DMS153 treated with DMSO at 0.1 percent for 48 hours (cell line): Measurements from ENCODE around the gene EDC3.
A peak's percentile ranks its signal among the peaks of the same experiment; 100 is the strongest.
"Not testable (repeated sequence)": the region's sequence is repeated elsewhere in the genome, so short reads cannot be mapped to it uniquely, and the experiment has no call there.

ENCODE experiments used
- DNase-seq: peaks from one replicate; lab custom pipeline; 2025; ENCODE audit not compliant: unreplicated experiment; lab: John Stamatoyannopoulos, UW

EDC3 gene

GRCh38 chr15:74612677-74613076, 83.1 kb downstream of the EDC3 start:
- no peak for DNase-seq

DNA sequence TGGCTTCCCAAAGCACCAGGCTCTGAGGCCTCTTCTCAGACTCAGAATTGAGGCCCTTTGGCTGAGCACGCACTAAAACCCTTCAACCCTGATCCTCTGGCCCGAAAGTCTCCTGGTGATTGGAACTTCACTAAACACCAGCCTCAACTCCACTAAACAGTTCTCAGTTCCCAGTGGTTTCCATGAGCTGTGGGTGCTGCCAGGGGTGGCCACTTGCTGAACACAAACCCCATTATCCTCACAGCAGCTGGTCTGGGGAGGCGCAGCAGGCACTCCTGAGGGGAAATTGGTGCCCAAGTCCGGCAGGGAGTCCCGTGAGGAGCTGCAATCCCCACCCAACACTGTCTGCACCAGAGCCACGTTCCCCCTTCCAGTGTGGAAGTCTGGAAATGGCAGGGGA, 84.0 kb downstream of the EDC3 start:
- no peak for DNase-seq

- no peak for DNase-seq
These were observed 84.5 kb downstream of the EDC3 start for GRCh38 chr15:74611341-74611740.

- no peak for DNase-seq
These were observed 85.4 kb downstream of the EDC3 start for GRCh38 chr15:74610302-74610951.

- DNase-seq: no peak
These were observed 85.9 kb downstream of the EDC3 start for GRCh38 chr15:74609938-74610301.

DNA sequence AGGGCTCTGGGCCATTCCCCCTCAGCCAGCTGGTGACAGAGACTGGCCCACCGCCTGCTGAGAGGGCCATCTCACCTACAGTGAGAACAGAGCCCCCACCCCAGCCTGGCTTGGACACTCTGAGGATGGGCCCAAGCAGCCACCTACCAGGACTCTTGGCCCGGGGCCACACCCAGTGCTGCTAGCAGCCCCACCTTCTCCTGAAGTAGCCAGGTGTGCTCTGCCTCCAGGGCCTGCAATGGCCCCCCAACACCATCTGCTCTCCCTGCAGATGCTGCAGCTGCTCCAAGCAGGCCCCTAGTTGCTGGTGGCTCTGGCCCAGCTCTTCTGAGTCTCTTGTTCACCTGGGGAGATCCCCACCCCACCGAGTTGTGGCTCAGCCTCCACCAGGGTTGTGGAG, 87.0 kb downstream of the EDC3 start:
- DNase-seq: no peak

- DNase-seq: no peak
These were observed 90.1 kb downstream of the EDC3 start for GRCh38 chr15:74605795-74606150.

DNA sequence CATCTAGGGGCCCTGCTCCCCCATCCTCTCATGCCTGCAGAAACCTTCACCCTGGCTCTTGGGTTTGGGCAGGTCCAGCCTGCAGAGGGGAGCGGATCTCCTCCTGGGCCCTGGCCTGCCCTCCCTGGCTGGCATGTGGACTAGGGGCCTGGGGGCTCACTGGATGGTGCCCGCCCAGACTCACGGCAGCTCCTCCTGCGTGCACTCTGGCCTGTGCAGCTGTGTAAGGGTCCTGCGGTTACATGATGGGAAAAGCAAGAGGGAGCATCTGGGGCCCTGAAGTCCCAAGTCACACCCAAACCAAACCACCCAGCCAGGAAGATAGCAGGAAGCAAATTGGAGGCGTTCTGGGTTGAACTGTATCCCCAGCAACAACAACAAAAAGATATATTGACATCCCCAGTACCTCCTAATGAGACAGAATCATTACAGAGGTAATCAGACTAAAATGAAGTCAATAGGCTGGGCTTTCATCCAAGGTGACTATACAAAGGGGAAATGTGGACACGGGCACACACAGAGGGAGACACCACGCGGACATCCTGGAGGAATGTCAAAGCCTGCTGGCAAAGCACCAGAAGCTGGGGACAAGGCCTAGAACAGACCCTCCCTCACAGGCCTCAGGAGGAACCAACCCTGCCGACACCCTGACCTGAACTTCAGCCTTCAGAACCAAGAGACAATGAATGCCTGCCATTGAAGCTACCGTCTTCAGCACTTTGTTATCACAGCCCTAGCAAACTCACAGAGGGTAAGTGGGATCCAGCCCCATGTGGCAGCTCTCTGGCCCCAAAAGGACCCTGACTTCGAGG, 90.6 kb downstream of the EDC3 start:
- peak; percentile 3 for DNase-seq

GRCh38 chr15:74603789-74604705, 91.8 kb downstream of the EDC3 start:
- DNase-seq: no peak

DNA sequence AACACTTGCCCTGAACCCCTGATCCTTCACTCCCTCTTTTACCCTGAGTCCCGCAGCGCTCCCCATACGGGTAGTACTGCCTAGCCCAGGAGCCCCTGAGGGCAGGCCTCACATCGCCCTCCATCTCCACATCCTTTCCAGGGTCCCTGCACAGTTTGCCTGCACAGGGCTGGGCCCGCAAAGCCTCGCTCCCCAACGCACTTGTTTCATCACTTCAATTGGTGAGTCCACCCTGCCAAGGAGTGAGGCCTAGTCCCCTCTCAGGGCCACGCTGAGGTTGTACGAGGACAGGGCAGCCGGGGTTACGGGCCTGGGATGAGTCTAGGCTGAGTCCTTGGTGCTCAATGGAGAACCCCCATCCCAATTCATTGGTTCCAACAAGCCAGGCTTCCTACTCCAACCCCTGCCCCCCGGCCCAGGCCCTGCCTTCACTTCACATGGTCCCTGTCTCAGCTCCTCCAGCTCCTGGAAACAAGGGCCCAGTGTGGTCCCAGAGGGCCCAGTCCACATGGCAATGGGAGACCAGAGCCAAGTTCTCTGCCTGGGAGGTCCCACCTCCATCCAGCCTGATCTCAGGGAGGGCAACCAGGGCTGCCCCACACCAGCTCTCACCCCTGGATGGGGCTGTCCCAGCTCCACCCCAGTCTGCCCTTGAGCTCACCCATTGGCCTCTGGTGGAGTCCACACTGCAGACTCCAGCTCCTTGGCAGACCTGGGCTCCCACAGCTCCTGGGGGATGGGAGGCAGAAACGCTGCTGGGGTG, 92.6 kb downstream of the EDC3 start:
- DNase-seq: no peak

- no peak for DNase-seq
These were observed 96.7 kb downstream of the EDC3 start for GRCh38 chr15:74599156-74599555.

DNA sequence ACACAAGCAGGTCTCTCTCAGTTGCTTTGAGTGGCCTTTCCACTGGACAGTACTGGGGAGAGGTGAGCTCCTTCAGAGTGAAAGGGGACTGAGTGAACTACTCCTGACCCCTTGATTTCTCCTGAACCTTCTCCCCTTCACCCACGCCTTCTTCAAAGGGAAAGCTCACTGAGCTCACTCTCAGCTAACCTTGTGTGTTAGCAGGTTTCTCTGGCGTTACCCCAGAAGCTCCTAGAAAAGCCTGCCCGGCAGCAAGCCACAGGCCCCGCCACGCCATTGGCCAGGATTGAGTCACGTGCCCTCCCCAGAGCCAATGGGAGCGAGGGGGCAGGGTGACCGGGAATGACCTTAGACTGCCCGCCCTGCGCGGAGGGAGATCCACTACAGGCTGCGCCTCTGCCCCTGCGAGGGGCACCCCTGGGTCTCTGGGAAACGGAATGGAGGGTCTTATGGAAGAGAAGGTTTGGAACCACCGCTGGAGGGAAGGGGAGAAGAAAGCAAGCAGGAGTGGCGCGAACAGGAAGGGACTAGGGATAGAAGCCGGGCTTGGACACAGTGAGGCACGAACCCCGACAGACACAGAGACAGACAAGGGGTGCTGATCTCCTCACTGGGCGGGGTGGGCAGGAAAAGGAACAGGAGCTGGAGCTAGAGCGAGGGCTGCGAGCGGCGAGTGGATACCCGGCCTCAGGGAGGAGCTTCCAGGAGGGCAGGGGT, 97.5 kb downstream of the EDC3 start:
- peak; percentile 50 for DNase-seq

DNA sequence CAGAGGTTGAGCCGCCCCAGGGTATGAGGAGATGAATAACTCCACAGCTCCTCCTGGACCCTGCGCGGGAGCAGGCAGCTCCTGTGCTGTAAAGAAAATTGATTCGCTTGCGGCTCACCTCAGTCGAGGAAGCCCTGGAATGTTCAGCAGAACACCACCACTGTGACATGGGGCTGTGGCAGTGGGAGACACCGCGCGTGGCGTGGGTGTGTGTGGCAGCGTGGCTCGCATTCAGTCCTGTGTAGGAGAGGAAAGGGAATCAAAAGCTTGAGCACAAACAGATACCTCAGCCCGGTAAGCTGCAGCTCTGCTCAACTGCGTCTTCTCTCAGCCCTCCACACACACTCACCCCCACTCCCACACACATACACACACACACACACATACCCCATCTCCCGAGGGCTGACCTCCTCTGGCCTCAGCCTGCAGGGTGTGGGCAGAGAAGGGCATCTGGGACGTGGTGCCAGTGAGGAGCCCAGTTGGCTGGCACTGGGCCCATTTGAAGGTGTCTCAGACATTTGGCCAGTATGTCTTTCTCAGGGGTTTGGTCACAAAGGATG, 98.6 kb downstream of the EDC3 start:
- not testable (repeated sequence) for DNase-seq

GRCh38 chr15:74596736-74597135, 99.1 kb downstream of the EDC3 start:
- not testable (repeated sequence) for DNase-seq

DNA sequence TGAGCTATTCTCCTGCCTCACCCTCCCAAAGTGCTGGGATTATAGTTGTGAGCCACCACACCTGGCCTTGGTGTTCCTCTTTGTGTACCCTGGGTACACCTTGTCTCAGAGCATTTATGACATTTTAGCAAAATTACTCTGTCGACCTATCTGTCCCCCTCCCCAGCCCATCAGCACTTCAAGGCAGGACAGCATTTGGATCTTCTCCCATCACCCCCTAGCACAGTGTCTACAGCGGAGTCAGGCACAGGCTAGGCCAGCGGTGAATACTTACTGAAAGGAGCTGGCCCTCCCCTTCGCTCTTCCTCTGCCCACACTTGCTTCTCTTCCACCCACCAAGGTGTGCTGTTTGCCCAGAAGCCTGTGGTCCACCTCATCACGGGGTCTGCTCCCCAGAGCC, 100.6 kb downstream of the EDC3 start:
- no peak for DNase-seq

DNA sequence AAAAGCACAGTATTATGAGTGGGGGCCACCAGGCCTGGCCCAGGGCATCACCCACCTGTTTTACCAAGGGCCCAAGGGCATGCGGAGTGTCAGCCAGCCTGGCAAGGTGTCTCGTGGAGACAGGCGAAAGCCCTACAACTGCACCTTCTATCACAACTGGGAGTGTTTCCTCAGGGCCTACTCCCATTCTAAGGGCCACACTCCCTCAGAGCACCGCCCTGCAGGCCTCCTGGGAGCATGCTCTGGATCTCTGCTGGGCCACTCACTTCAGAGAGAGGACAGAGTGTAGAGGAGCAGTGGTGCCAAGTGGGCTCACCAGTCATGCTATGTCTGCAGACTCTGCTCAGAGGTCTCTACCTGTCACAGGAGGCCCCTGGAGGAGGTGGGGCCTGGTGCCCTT, 101.4 kb downstream of the EDC3 start:
- DNase-seq: no peak

GRCh38 chr15:74593122-74593521, 102.7 kb downstream of the EDC3 start:
- no peak for DNase-seq

DNA sequence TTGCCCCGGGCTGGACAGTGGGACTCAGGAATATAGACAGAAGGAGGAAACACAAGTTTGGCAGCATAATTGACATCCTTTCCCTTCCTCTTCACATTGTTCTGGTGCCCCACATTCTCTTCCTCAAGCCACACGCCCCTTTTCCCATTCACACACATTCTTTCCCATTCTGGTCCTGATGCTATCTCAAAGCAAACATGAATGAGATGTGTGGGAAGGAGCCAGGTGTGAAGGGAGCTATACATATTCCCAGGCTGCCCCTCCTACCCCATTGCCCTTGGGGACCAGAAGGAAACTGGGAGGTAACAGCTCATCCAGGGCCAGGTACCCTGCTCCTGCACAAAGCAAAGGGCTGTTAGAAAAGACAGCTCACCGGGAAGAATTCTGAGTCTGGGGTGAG, 103.6 kb downstream of the EDC3 start:
- no peak for DNase-seq

GRCh38 chr15:74589826-74590225, 106.0 kb downstream of the EDC3 start:
- no peak for DNase-seq

- DNase-seq: no peak
These were observed 110.0 kb downstream of the EDC3 start for GRCh38 chr15:74585857-74586256.
